ENCODE results near the gene ZCCHC24. TPM values are rescaled to one million over a fixed set of nuclear protein-coding genes. Genes with fewer than 3 reads are reported as not detected.

The ZCCHC24 gene
- total RNA-seq, 1 experiment from 2014 or later: 3.8 TPM

- H3K4me1 Mint-ChIP-seq: peaks cover 3 to 19% of the 10 kb centered on the region in 2 experiments
- no peak for DNase-seq
- no peaks in the 10 kb centered on the region for H3K27me3 Mint-ChIP-seq (ENCODE audit: low read depth)
- H3K79me2 ChIP-seq (ENCODE audit: insufficient read depth, low read length): no peaks in the 10 kb centered on the region
- no peak overlapping the region for H3K9ac ChIP-seq (ENCODE audit: extremely low read depth, insufficient read length, low read length)
- H4K5ac ChIP-seq (ENCODE audit: insufficient read length, low read depth, low read length): no peak overlapping the region
- no peak overlapping the region for H2BK20ac ChIP-seq (ENCODE audit: low read depth, low read length, poor library complexity, severe bottlenecking)
- no peak overlapping the region for H3T11ph ChIP-seq (ENCODE audit: low read length)
- H2AFZ ChIP-seq (ENCODE audit: low read length): no peak overlapping the region
- no peaks in the 10 kb centered on the region for H3K4me1 ChIP-seq (ENCODE audit: insufficient read depth, low read length)
- H3K56ac ChIP-seq (ENCODE audit: insufficient read length, low read depth, low read length): no peak overlapping the region
- H3K9me3 ChIP-seq (ENCODE audit: control insufficient read depth, low read depth, low read length): no peaks in the 10 kb centered on the region
- H3K9me3 Mint-ChIP-seq: no peaks in the 10 kb centered on the region
- no peaks in the 10 kb centered on the region for H3K79me1 ChIP-seq (ENCODE audit: insufficient read depth, low read depth, low read length, poor library complexity, severe bottlenecking)
- H2AK5ac ChIP-seq (ENCODE audit: insufficient read length, low read length): no peak overlapping the region
- no peak overlapping the region for H2BK120ac ChIP-seq (ENCODE audit: low read depth, low read length, poor library complexity, severe bottlenecking)
- H2BK5ac ChIP-seq (ENCODE audit: insufficient read length, low read length): no peak overlapping the region
- WGBS (ENCODE audit: extremely low coverage, insufficient read length, low lambda C conversion rate): no CpG with 5 or more reads among the region's 6 CpGs
- H3K36me3 Mint-ChIP-seq (ENCODE audit: insufficient read depth in 1 of 3, low read depth in 3 of 3): no peaks in the 10 kb centered on the region
- H4K8ac ChIP-seq (replicated peaks; ENCODE audit: insufficient read length, low read depth, low read length): no peak overlapping the region
- H3K23me2 ChIP-seq (ENCODE audit: insufficient read length, low read depth, low read length, poor library complexity, severe bottlenecking): no peaks in the 10 kb centered on the region
- no peaks in the 10 kb centered on the region for H3K27me3 ChIP-seq (ENCODE audit: insufficient read depth, low read length)
- no peak overlapping the region for H3K4me2 ChIP-seq (ENCODE audit: insufficient read depth, insufficient read length, low read length)
- H3K18ac ChIP-seq (ENCODE audit: insufficient read length, low read depth, low read length): no peak overlapping the region
- no peak overlapping the region for H3K14ac ChIP-seq (ENCODE audit: insufficient read depth, low read length)
- H3K4me3 Mint-ChIP-seq: no peak overlapping the region
- no peak overlapping the region for H2BK12ac ChIP-seq (ENCODE audit: insufficient read length, low read depth, low read length)
- no peak overlapping the region for H3K27ac Mint-ChIP-seq
- H3K23ac ChIP-seq (ENCODE audit: insufficient read length, low read depth, low read length): no peak overlapping the region
- no peak overlapping the region for H2BK15ac ChIP-seq (ENCODE audit: low read depth, low read length)
- no peaks in the 10 kb centered on the region for H4K20me1 ChIP-seq (ENCODE audit: control insufficient read depth, insufficient read depth, insufficient read length)
- H4K91ac ChIP-seq (ENCODE audit: insufficient read length, low read depth, low read length): no peak overlapping the region
- no peak overlapping the region for H3K27ac ChIP-seq (ENCODE audit: insufficient read length, low read depth, low read length)
- H3K4ac ChIP-seq (ENCODE audit: low read depth, low read length): no peak overlapping the region
- TF ChIP-seq CTCF (conservative IDR thresholded peaks at IDR 0.05): no peak
Observed at GRCh38 chr10:79430325-79430905, 15.0 kb downstream of the ZCCHC24 start.
